Endodermal cell (in vitro differentiated cells): Measurements from ENCODE around the gene TLL2. TPM values are rescaled to one million over a fixed set of nuclear protein-coding genes. Genes with fewer than 3 reads are reported as not detected.
A peak's percentile ranks its signal among the peaks of the same experiment; 100 is the strongest.

Source experiments
- DNase-seq: peaks from one replicate; pipeline ENCODE4 v3.0.0-alpha.2; 2017
- H3K27ac ChIP-seq: 2 replicates; pipeline ENCODE4 v1.5.1; 2013; ENCODE audit warnings: mild to moderate bottlenecking, low read depth, low read length, moderate library complexity
- H3K27me3 ChIP-seq: 2 replicates; pipeline ENCODE4 v1.6.1; 2013; ENCODE audit warnings: mild to moderate bottlenecking, low read length, moderate library complexity; ENCODE audit not compliant: insufficient read depth, control insufficient read depth, poor library complexity, severe bottlenecking
- H3K36me3 ChIP-seq: 2 replicates; pipeline ENCODE4 v1.7.0; 2013; ENCODE audit warnings: mild to moderate bottlenecking, low read length, moderate library complexity; ENCODE audit not compliant: control insufficient read depth, insufficient read depth
- H3K4me1 ChIP-seq: one replicate; pipeline ENCODE4 v1.7.0; 2013; ENCODE audit warnings: low read length; ENCODE audit not compliant: control insufficient read depth, insufficient read depth
- H3K4me3 ChIP-seq: 2 replicates; pipeline ENCODE4 v1.5.1; 2013; ENCODE audit warnings: mild to moderate bottlenecking, low read length, moderate library complexity
- H3K9ac ChIP-seq: 2 replicates; pipeline ENCODE4 v1.6.1; 2013; ENCODE audit warnings: mild to moderate bottlenecking, low read length, moderate library complexity; ENCODE audit not compliant: poor library complexity, severe bottlenecking; ENCODE audit errors: extremely low read depth
- H3K9me3 ChIP-seq: 2 replicates; pipeline ENCODE4 v1.6.1; 2013; ENCODE audit warnings: mild to moderate bottlenecking, low read length, moderate library complexity; ENCODE audit not compliant: control insufficient read depth
- H3K27ac Mint-ChIP-seq: 2 replicates; pipeline ENCODE4 v1.8.0; 2020; ENCODE audit warnings: mixed read lengths
- H3K27me3 Mint-ChIP-seq: 2 replicates; pipeline ENCODE4 v1.8.0; 2021; ENCODE audit warnings: mild to moderate bottlenecking, mixed read lengths; ENCODE audit not compliant: insufficient read depth
- H3K36me3 Mint-ChIP-seq: 2 replicates; pipeline ENCODE4 v1.8.0; 2020; ENCODE audit warnings: low read depth, mixed read lengths
- H3K4me1 Mint-ChIP-seq: 2 replicates; pipeline ENCODE4 v1.8.0; 2020; ENCODE audit warnings: mixed read lengths
- H3K4me3 Mint-ChIP-seq: 2 replicates; pipeline ENCODE4 v1.8.0; 2020; ENCODE audit warnings: mild to moderate bottlenecking, moderate library complexity, mixed read lengths
- H3K9me3 Mint-ChIP-seq: 2 replicates; pipeline ENCODE4 v1.8.0; 2020; ENCODE audit warnings: mild to moderate bottlenecking, mixed read lengths
- CTCF ChIP-seq: fragments of 200-600 bp; sonication (generic); conservative IDR thresholded peaks from 2 replicates; pipeline ENCODE4 v1.5.0; 2021; ENCODE audit warnings: antibody characterized with exemption, mild to moderate bottlenecking
- WGBS, 2 experiments: methylation state at CpG; one replicate each; pipeline versions ENCODE4 v1.1.5 to v1.1.7; 2013; ENCODE audit warnings: missing lambda C conversion rate in 2 of 2, mixed read lengths in 1 of 2; ENCODE audit not compliant: insufficient coverage in 1 of 2, insufficient read length in 1 of 2; 5-methylcytosine and 5-hydroxymethylcytosine counted together
- total RNA-seq, 2 donors: library from RNA; stranded (reverse); fragmentation: NEBNext Ultra II Directional in 1 of 2; extraction: Animal tissue kit (Norgen Biotek cat#: 25700) in 1 of 2; gene quantifications; 2 replicates in 1 of 2; 3 replicates in 1 of 2; pipeline ENCODE4 v1.2.1, GENCODE V29; 2021

TLL2 gene
- total RNA-seq, 2 donors from 2014 or later, result 0.11 to 0.18 TPM

- H3K4me1 ChIP-seq, result peaks cover 4% of the 10 kb centered on the region
- peaks cover 92% of the 10 kb centered on the region for H3K27me3 ChIP-seq
- no peak overlapping the region for H3K27ac ChIP-seq
- peak; percentile 82 for DNase-seq
- Mint-ChIP-seq H3K27me3 (peaks cover 74% of the 10 kb centered on the region), H3K9me3 (no peaks in the 10 kb centered on the region), H3K36me3 (no peaks in the 10 kb centered on the region), H3K27ac (no peak overlapping the region), H3K4me3 (no peak overlapping the region), H3K4me1 (peaks cover 15% of the 10 kb centered on the region)
- WGBS, 2 experiments, result 83% methylated on average over 5 of the region's 5 CpGs; no CpG with 5 or more reads in 1 of the 2 experiments
- TF ChIP-seq CTCF, result peak; percentile 77
- H3K9ac ChIP-seq, result no peak overlapping the region
- no peaks in the 10 kb centered on the region for H3K9me3 ChIP-seq
- H3K4me3 ChIP-seq, result no peak overlapping the region
- no peaks in the 10 kb centered on the region for H3K36me3 ChIP-seq
Observed at GRCh38 chr10:96321822-96322221, 191.9 kb downstream of the TLL2 start.

- WGBS, 2 experiments, result 63% methylated on average over 2 of the region's 3 CpGs; no CpG with 5 or more reads in 1 of the 2 experiments
- TF ChIP-seq CTCF, result no peak
- H3K9me3 ChIP-seq, result no peaks in the 10 kb centered on the region
- peaks cover 15% of the 10 kb centered on the region for H3K4me1 Mint-ChIP-seq
- peaks cover 56% of the 10 kb centered on the region for H3K27me3 Mint-ChIP-seq
- no peaks in the 10 kb centered on the region for H3K36me3 ChIP-seq
- peaks cover 73% of the 10 kb centered on the region for H3K27me3 ChIP-seq
- H3K27ac Mint-ChIP-seq, result no peak overlapping the region
- no peak overlapping the region for H3K27ac ChIP-seq
- H3K9ac ChIP-seq, result no peak overlapping the region
- DNase-seq, result no peak
- peaks cover 4% of the 10 kb centered on the region for H3K4me1 ChIP-seq
- H3K4me3 Mint-ChIP-seq, result no peak overlapping the region
- no peak overlapping the region for H3K4me3 ChIP-seq
- no peaks in the 10 kb centered on the region for H3K36me3 Mint-ChIP-seq
- H3K9me3 Mint-ChIP-seq, result no peaks in the 10 kb centered on the region
Observed at GRCh38 chr10:96319754-96320474, 193.8 kb downstream of the TLL2 start.

- Mint-ChIP-seq H3K27me3 (peaks cover 30% of the 10 kb centered on the region), H3K4me1 (peaks cover 9% of the 10 kb centered on the region), H3K9me3 (no peaks in the 10 kb centered on the region), H3K4me3 (no peak overlapping the region), H3K27ac (no peak overlapping the region), H3K36me3 (no peaks in the 10 kb centered on the region)
- peak; percentile 22 for TF ChIP-seq CTCF
- Histone ChIP-seq H3K27ac (no peak overlapping the region), H3K9ac (no peak overlapping the region), H3K36me3 (no peaks in the 10 kb centered on the region), H3K4me1 (peaks cover 2% of the 10 kb centered on the region), H3K9me3 (no peaks in the 10 kb centered on the region), H3K4me3 (no peak overlapping the region), H3K27me3 (peaks cover 47% of the 10 kb centered on the region)
- 83 to 100% methylated on average over 1 to 3 of the region's 4 CpGs for WGBS, 2 experiments
- no peak for DNase-seq
Observed at GRCh38 chr10:96317067-96317833, 196.5 kb downstream of the TLL2 start.

Other genes with a start within 250 kb of the TLL2 start
- not detected for gene BLNK, start 242.4 kb downstream of the TLL2 start, total RNA-seq
- not detected for gene DNTT, start 209.5 kb downstream of the TLL2 start, total RNA-seq
- gene OPALIN, start 154.9 kb downstream of the TLL2 start, total RNA-seq, result not detected
- 100 to 1,000 TPM; 134 to 137 TPM for gene TM9SF3, start 73.1 kb upstream of the TLL2 start, total RNA-seq
- 1 to 10 TPM; 1.3 to 5.2 TPM for gene PIK3AP1, start 206.6 kb upstream of the TLL2 start, total RNA-seq